ENCODE data around the gene PLA2G2C.

PLA2G2C gene

DNA sequence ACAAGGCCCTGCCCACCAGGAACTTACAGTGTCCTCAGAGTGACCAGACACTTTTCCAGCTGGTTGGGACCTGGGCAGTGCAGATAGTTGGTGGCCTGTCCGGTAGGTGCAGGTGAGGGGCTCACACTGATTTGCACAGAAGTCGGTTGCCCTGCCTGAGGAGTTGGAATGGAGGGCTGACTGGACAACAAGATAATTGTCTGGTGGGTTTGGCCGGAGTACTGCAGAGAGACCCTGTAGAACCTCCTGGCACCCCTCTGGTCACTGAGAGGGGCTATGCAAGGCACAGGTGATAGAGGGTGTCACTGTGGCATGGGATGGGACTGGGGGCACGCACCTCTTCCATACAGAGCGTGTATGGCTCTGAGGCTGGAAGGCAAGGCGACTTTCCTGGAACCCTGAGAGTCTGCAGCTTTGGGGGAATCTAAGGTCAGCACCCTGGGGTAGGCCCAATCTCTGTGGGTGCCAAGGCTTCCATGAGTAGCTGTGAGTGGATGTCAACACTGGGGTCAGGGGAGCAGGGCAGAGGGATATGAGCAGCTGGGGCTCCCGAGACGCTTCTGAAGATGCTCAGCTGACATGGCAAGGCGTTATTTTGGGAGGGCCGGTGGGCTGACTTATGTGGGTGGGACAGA lies 59.4 kb downstream of the PLA2G2C start:
- Mint-ChIP-seq H3K27ac (no peak overlapping the region), H3K4me1 (peaks cover 7% of the 10 kb centered on the region), H3K4me3 (no peak overlapping the region), H3K36me3 (ENCODE audit: low read depth) (no peaks in the 10 kb centered on the region), H3K27me3 (ENCODE audit: low read depth) (peaks cover 23% of the 10 kb centered on the region), H3K9me3 (peaks cover 22% of the 10 kb centered on the region)
- TF ChIP-seq, protein P1, sequence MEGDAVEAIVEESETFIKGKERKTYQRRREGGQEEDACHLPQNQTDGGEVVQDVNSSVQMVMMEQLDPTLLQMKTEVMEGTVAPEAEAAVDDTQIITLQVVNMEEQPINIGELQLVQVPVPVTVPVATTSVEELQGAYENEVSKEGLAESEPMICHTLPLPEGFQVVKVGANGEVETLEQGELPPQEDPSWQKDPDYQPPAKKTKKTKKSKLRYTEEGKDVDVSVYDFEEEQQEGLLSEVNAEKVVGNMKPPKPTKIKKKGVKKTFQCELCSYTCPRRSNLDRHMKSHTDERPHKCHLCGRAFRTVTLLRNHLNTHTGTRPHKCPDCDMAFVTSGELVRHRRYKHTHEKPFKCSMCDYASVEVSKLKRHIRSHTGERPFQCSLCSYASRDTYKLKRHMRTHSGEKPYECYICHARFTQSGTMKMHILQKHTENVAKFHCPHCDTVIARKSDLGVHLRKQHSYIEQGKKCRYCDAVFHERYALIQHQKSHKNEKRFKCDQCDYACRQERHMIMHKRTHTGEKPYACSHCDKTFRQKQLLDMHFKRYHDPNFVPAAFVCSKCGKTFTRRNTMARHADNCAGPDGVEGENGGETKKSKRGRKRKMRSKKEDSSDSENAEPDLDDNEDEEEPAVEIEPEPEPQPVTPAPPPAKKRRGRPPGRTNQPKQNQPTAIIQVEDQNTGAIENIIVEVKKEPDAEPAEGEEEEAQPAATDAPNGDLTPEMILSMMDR (IDR thresholded peaks at IDR 0.05; ENCODE audit: unreplicated experiment in 3 of 3) = no peak

DNA sequence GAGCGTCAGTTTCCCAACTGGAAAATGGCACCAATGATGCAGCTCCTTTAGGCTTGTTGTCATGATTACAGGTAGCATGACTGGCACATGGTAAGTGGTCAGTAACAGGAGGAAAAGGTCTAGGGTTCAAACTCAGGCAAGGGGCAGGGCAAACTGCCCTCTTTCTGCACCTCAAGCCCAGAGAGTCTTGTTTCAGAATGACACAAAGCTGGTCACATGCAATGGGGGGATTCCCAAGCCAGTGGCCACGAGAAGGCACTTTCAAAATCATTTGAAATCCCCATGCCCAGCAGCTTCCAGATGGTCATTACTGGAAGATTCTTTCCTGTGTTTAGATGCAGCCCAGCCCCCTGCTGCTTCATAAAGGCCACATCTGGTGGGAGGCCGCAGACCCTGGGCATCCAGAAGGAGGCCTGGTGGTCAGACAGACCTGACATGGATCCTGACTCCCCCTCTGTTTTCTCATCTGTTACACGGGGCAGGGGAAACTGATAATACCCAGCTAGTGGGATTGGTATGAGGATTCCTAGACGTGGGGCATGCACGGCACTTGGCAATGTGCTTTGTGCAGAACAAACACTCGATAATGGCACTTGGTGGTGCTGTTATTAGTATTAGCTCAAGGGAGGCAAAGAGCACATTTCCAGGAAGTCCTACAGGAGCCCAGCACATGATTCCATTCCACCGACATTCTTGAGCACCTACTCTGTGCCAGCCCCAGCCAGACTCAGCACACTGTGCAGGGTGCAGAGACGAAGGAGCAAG lies 60.1 kb downstream of the PLA2G2C start:
- H3K9me3 Mint-ChIP-seq = peaks cover 19% of the 10 kb centered on the region
- H3K27ac Mint-ChIP-seq = no peak overlapping the region
- no peak overlapping the region for H3K4me3 Mint-ChIP-seq
- H3K4me1 Mint-ChIP-seq = peaks cover 7% of the 10 kb centered on the region
- H3K27me3 Mint-ChIP-seq (ENCODE audit: low read depth) = peaks cover 30% of the 10 kb centered on the region
- no peaks in the 10 kb centered on the region for H3K36me3 Mint-ChIP-seq (ENCODE audit: low read depth)
- TF ChIP-seq, protein P1 (IDR thresholded peaks at IDR 0.05; ENCODE audit: unreplicated experiment in 3 of 3) = no peak

DNA sequence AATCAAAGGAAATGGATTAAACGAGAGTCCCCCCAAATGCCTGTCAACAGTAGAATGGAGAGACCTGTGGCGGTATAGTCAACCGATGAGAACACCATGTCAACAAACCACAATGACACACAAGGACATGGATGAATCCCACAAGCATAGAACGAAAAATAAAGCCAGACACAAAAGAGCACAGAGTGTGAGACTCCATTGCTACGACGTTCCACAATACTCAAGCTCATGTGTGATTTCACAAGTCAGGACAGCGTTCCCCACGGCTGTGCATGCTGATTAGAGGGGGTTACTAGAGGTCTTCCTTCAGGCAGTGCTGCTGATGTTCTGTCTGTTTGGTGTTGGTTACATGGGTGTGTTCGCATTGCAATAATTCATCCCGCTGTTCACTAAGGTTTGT lies 61.2 kb downstream of the PLA2G2C start:
- H3K36me3 Mint-ChIP-seq (ENCODE audit: low read depth) = no peaks in the 10 kb centered on the region
- H3K4me3 Mint-ChIP-seq = no peak overlapping the region

DNA sequence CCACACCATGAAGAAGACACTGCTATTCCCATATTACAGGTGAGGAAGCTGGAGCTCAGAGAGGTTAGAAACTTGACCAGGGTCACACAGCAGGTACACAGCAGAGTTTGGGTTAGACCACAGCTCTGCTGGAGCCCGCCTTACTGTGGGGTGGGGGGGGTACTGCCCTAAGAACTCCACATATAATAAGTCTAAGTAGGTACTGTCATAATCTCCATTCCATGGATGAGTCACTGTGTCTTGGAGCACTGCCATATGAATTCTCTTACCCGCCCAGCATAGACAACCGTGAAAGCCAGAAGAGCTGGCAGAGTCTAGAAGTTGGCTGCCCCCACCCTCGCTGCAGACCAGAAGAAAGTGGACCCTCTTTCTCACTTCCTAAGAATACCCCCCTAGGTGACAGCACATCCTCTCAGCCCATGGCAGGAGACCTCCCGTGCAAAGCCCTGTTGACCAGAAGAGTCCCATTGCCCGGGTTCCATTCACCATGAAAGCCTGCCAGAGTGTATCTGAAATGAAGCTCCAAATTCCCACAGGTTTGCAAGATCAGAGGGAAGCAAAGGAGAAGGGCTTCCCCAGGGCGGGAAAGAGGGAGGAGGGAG lies 61.8 kb downstream of the PLA2G2C start:
- Mint-ChIP-seq H3K4me1 (peaks cover 7% of the 10 kb centered on the region), H3K4me3 (no peak overlapping the region), H3K9me3 (peaks cover 12% of the 10 kb centered on the region), H3K36me3 (ENCODE audit: low read depth) (no peaks in the 10 kb centered on the region), H3K27ac (no peak overlapping the region), H3K27me3 (ENCODE audit: low read depth) (peaks cover 37% of the 10 kb centered on the region)
- TF ChIP-seq, protein P1 (IDR thresholded peaks at IDR 0.05; ENCODE audit: unreplicated experiment in 3 of 3) = no peak

More for the DNA sequence above, 61.2 kb downstream of the PLA2G2C start:
- Mint-ChIP-seq H3K27me3 (ENCODE audit: low read depth) (peaks cover 32% of the 10 kb centered on the region), H3K4me1 (peaks cover 7% of the 10 kb centered on the region), H3K27ac (no peak overlapping the region), H3K9me3 (peaks cover 17% of the 10 kb centered on the region)
- TF ChIP-seq, protein P1 (IDR thresholded peaks at IDR 0.05; ENCODE audit: unreplicated experiment in 3 of 3) = no peak

DNA sequence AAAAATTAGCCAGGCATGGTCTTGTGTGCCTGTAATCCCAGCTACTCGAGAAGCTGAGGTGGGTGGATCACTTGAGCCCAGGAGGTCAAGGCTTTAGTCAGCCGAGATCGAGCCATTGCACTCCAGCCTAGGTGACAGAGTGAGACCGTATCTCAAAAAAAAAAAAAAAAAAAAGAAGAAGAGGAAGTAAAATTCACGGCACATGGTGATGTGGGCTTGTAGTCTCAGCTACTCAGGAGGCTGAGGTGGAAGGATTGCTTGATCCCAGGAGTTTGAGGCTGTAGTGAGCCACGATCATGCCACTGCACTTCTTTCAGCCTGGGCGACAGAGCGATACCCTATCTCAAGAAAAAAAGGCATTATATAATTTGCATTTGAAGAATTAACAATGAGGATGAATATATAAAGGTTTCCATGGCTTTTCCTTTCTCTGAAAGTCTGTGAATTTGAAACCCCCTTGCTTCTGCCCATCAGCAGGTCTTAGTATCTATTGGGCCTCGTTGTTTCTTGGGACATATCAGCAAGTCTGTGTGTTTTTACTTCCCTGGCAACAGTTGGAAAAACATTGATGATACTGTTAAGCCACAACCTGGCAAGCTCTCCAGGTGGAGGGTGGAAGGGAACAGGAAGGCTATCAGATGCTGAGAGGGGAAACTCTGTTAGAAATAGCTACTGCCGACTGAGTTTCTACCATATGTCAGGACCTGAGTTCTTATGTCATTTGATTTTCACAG lies 62.4 kb downstream of the PLA2G2C start:
- TF ChIP-seq, protein P1 (IDR thresholded peaks at IDR 0.05; ENCODE audit: unreplicated experiment in 3 of 3) = no peak
- H3K27me3 Mint-ChIP-seq (ENCODE audit: low read depth) = peaks cover 41% of the 10 kb centered on the region
- H3K4me3 Mint-ChIP-seq = no peak overlapping the region
- no peaks in the 10 kb centered on the region for H3K36me3 Mint-ChIP-seq (ENCODE audit: low read depth)
- H3K27ac Mint-ChIP-seq = no peak overlapping the region
- peaks cover 7% of the 10 kb centered on the region for H3K4me1 Mint-ChIP-seq
- H3K9me3 Mint-ChIP-seq = peaks cover 12% of the 10 kb centered on the region

All from nephron (organoid).